ENCODE data around the gene NCKAP1.
"Not testable (repeated sequence)": the region's sequence is repeated elsewhere in the genome, so short reads cannot be mapped to it uniquely, and the experiment has no call there.

DNA sequence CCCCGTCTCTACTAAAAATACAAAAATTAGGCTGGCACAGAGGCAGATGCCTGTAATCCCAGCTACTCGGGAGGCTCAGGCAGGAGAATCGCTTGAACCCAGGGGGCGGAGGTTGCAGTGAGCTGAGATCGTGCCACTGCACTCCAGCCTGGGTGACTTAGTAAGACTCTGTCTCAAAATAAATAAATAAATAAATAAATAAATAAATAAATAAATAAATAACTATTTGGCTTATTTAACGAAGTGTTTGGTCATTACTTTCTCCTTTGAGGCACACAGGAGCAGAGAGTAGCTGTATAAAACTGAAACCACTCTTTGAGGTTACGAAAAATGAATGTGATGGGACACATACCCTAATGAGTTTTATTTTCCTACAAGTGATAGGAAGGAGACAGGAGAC is 145.2 kb downstream of the NCKAP1 start:
- TF ChIP-seq, protein P1, sequence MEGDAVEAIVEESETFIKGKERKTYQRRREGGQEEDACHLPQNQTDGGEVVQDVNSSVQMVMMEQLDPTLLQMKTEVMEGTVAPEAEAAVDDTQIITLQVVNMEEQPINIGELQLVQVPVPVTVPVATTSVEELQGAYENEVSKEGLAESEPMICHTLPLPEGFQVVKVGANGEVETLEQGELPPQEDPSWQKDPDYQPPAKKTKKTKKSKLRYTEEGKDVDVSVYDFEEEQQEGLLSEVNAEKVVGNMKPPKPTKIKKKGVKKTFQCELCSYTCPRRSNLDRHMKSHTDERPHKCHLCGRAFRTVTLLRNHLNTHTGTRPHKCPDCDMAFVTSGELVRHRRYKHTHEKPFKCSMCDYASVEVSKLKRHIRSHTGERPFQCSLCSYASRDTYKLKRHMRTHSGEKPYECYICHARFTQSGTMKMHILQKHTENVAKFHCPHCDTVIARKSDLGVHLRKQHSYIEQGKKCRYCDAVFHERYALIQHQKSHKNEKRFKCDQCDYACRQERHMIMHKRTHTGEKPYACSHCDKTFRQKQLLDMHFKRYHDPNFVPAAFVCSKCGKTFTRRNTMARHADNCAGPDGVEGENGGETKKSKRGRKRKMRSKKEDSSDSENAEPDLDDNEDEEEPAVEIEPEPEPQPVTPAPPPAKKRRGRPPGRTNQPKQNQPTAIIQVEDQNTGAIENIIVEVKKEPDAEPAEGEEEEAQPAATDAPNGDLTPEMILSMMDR (conservative IDR thresholded peaks at IDR 0.05), result not testable (repeated sequence)
- TF ChIP-seq ZFX (IDR thresholded peaks at IDR 0.05), result not testable (repeated sequence)

Data from C4-2B (cell line).